HEK293 (cell line): ENCODE measurements around the gene NEAT1.

Experiments used
- GLIS1 ChIP-seq: fragments of 450-650 bp; formaldehyde crosslinking; IDR thresholded peaks from 2 replicates; pipeline ENCODE4 v1.5.1; 2016; ENCODE audit warnings: missing biosample characterization, missing genetic modification characterization
- KLF7 ChIP-seq: fragments of 450-650 bp; formaldehyde crosslinking; IDR thresholded peaks from 2 replicates; pipeline ENCODE4 v1.5.1; 2016; ENCODE audit warnings: missing biosample characterization, missing genetic modification characterization, borderline replicate concordance
- KLF9 ChIP-seq: fragments of 450-650 bp; formaldehyde crosslinking; IDR thresholded peaks from 2 replicates; pipeline ENCODE4 v1.5.1; 2016; ENCODE audit warnings: missing biosample characterization, missing genetic modification characterization, low read depth
- MEIS1 ChIP-seq: sonication (generic); formaldehyde crosslinking; IDR thresholded peaks from 2 replicates; pipeline ENCODE4 v1.8.1; 2022; ENCODE audit warnings: missing genetic modification reagents, mild to moderate bottlenecking, borderline replicate concordance
- OSR2 ChIP-seq: fragments of 450-650 bp; formaldehyde crosslinking; IDR thresholded peaks from 2 replicates; pipeline ENCODE4 v1.5.1; 2016; ENCODE audit warnings: missing biosample characterization, missing genetic modification characterization
- PATZ1 ChIP-seq: fragments of 450-650 bp; formaldehyde crosslinking; IDR thresholded peaks from 2 replicates; pipeline ENCODE4 v1.5.1; 2016; ENCODE audit warnings: missing biosample characterization, missing genetic modification characterization
- SCRT2 ChIP-seq: fragments of 450-650 bp; formaldehyde crosslinking; IDR thresholded peaks from 2 replicates; pipeline ENCODE4 v1.5.1; 2016; ENCODE audit warnings: missing biosample characterization, missing genetic modification characterization
- WT1 ChIP-seq: fragments of 450-650 bp; formaldehyde crosslinking; IDR thresholded peaks from 2 replicates; pipeline ENCODE4 v1.5.1; 2016; ENCODE audit warnings: missing biosample characterization, missing genetic modification characterization
- YY1 ChIP-seq: fragments of 450-650 bp; formaldehyde crosslinking; IDR thresholded peaks from 2 replicates; pipeline ENCODE4 v1.5.1; 2018; ENCODE audit warnings: missing biosample characterization, missing genetic modification characterization
- ZBTB1 ChIP-seq: fragments of 450-650 bp; formaldehyde crosslinking; IDR thresholded peaks from 2 replicates; pipeline ENCODE4 v1.5.1; 2016; ENCODE audit warnings: missing biosample characterization, missing genetic modification characterization
- ZBTB20 ChIP-seq: fragments of 450-650 bp; formaldehyde crosslinking; IDR thresholded peaks from 2 replicates; pipeline ENCODE4 v1.5.1; 2016; ENCODE audit warnings: missing biosample characterization, missing genetic modification characterization
- ZBTB6 ChIP-seq: fragments of 450-650 bp; formaldehyde crosslinking; IDR thresholded peaks from 2 replicates; pipeline ENCODE4 v1.5.1; 2017; ENCODE audit warnings: missing biosample characterization, missing genetic modification characterization
- ZEB2 ChIP-seq: fragments of 450-650 bp; formaldehyde crosslinking; IDR thresholded peaks from 2 replicates; pipeline ENCODE4 v1.5.1; 2016; ENCODE audit warnings: missing biosample characterization, missing genetic modification characterization
- ZFP3 ChIP-seq: fragments of 450-650 bp; formaldehyde crosslinking; IDR thresholded peaks from 2 replicates; pipeline ENCODE4 v1.5.1; 2016; ENCODE audit warnings: low read depth, missing biosample characterization, missing genetic modification characterization
- ZFP37 ChIP-seq: fragments of 450-650 bp; formaldehyde crosslinking; IDR thresholded peaks from 2 replicates; pipeline ENCODE4 v1.5.1; 2016; ENCODE audit warnings: missing biosample characterization, missing genetic modification characterization
- ZFP69B ChIP-seq: fragments of 450-650 bp; formaldehyde crosslinking; IDR thresholded peaks from 2 replicates; pipeline ENCODE4 v1.5.1; 2016; ENCODE audit warnings: missing biosample characterization, missing genetic modification characterization
- ZNF112 ChIP-seq: fragments of 450-650 bp; formaldehyde crosslinking; IDR thresholded peaks from 2 replicates; pipeline ENCODE4 v1.5.0; 2017; ENCODE audit warnings: missing biosample characterization, missing genetic modification characterization
- ZNF121 ChIP-seq: fragments of 450-650 bp; formaldehyde crosslinking; IDR thresholded peaks from 2 replicates; pipeline ENCODE4 v1.5.1; 2016; ENCODE audit warnings: missing biosample characterization, missing genetic modification characterization
- ZNF138 ChIP-seq: fragments of 450-650 bp; formaldehyde crosslinking; IDR thresholded peaks from 2 replicates; pipeline ENCODE4 v1.5.1; 2016; ENCODE audit warnings: missing biosample characterization, missing genetic modification characterization, borderline replicate concordance
- ZNF16 ChIP-seq: fragments of 450-650 bp; formaldehyde crosslinking; IDR thresholded peaks from 2 replicates; pipeline ENCODE4 v1.5.1; 2016; ENCODE audit warnings: low read depth, missing biosample characterization, missing genetic modification characterization
- ZNF175 ChIP-seq: fragments of 450-650 bp; formaldehyde crosslinking; IDR thresholded peaks from 2 replicates; pipeline ENCODE4 v1.5.1; 2016; ENCODE audit warnings: missing biosample characterization, missing genetic modification characterization
- ZNF2 ChIP-seq: fragments of 450-650 bp; formaldehyde crosslinking; IDR thresholded peaks from 2 replicates; pipeline ENCODE4 v1.5.1; 2016; ENCODE audit warnings: missing biosample characterization, missing genetic modification characterization
- ZNF214 ChIP-seq: fragments of 450-650 bp; formaldehyde crosslinking; IDR thresholded peaks from 2 replicates; pipeline ENCODE4 v1.5.1; 2017; ENCODE audit warnings: missing biosample characterization, mild to moderate bottlenecking, missing genetic modification characterization, borderline replicate concordance
- ZNF221 ChIP-seq: fragments of 450-650 bp; formaldehyde crosslinking; IDR thresholded peaks from 2 replicates; pipeline ENCODE4 v1.5.1; 2017; ENCODE audit warnings: missing biosample characterization, missing genetic modification characterization, borderline replicate concordance
- ZNF324 ChIP-seq: fragments of 450-650 bp; formaldehyde crosslinking; IDR thresholded peaks from 2 replicates; pipeline ENCODE4 v1.5.1; 2016; ENCODE audit warnings: missing biosample characterization, missing genetic modification characterization
- ZNF335 ChIP-seq: fragments of 450-650 bp; formaldehyde crosslinking; conservative IDR thresholded peaks from 2 replicates; pipeline ENCODE4 v1.5.1; 2016; ENCODE audit warnings: missing biosample characterization, missing genetic modification characterization
- ZNF398 ChIP-seq: fragments of 450-650 bp; formaldehyde crosslinking; IDR thresholded peaks from 2 replicates; pipeline ENCODE4 v1.5.1; 2017; ENCODE audit warnings: missing biosample characterization, missing genetic modification characterization
- ZNF48 ChIP-seq: fragments of 450-650 bp; formaldehyde crosslinking; IDR thresholded peaks from 2 replicates; pipeline ENCODE4 v1.5.1; 2016; ENCODE audit warnings: missing biosample characterization, missing genetic modification characterization
- ZNF529 ChIP-seq: fragments of 450-650 bp; formaldehyde crosslinking; IDR thresholded peaks from 2 replicates; pipeline ENCODE4 v1.5.1; 2017; ENCODE audit warnings: missing genetic modification characterization, missing biosample characterization; ENCODE audit not compliant: insufficient replicate concordance
- ZNF623 ChIP-seq: fragments of 450-650 bp; formaldehyde crosslinking; IDR thresholded peaks from 2 replicates; pipeline ENCODE4 v1.5.1; 2016; ENCODE audit warnings: missing biosample characterization, missing genetic modification characterization
- ZNF626 ChIP-seq: fragments of 450-650 bp; sonication (Bioruptor Pico); formaldehyde crosslinking; IDR thresholded peaks from 2 replicates; pipeline ENCODE4 v1.5.1; 2018; ENCODE audit warnings: missing biosample characterization, missing genetic modification characterization, inconsistent platforms
- ZNF658 ChIP-seq: fragments of 450-650 bp; formaldehyde crosslinking; IDR thresholded peaks from 2 replicates; pipeline ENCODE4; 2016; ENCODE audit warnings: missing biosample characterization, missing genetic modification characterization
- ZNF837 ChIP-seq: fragments of 450-650 bp; formaldehyde crosslinking; IDR thresholded peaks from 2 replicates; pipeline ENCODE4 v1.5.1; 2016; ENCODE audit warnings: missing biosample characterization, missing genetic modification characterization
- ZXDB ChIP-seq: fragments of 450-650 bp; formaldehyde crosslinking; IDR thresholded peaks from 2 replicates; pipeline ENCODE4 v1.5.1; 2016; ENCODE audit warnings: missing biosample characterization, missing genetic modification characterization
- TF ChIP-seq, protein P1 (sequence below): fragments of 450-650 bp; formaldehyde crosslinking; IDR thresholded peaks from 2 replicates; pipeline ENCODE4 v1.5.1; 2016; ENCODE audit warnings: missing biosample characterization, missing genetic modification characterization, low read depth
- TF ChIP-seq, protein P2 (sequence below): fragments of 450-650 bp; formaldehyde crosslinking; IDR thresholded peaks from 2 replicates; pipeline ENCODE4 v1.5.1; 2016; ENCODE audit warnings: missing biosample characterization, missing genetic modification characterization

The NEAT1 gene

DNA sequence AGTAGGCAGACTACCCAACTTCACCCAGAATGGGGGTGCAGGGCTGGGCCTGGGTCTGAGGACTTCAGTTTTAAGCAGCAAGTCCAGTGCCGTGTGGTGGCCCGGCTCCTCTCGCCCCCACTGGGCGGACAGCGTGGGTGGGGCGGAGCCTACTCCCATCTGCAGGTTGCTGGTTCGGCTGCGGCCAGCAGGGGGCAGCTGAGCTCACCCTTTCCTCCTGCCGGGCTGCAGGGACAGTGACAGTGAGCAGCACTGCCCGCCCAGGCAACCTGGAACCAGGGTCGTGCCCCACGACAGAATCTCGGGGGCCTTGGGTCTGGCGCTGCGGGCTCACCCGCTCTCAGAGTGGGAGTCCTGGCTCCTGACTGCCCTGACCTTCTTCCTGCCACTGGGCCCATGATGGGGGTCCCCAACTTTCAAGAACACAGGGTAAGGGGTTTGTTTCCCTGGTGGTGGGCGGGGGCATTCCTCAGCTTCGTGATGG lies 6.2 kb upstream of the NEAT1 start (continued):
- TF ChIP-seq, protein P1, sequence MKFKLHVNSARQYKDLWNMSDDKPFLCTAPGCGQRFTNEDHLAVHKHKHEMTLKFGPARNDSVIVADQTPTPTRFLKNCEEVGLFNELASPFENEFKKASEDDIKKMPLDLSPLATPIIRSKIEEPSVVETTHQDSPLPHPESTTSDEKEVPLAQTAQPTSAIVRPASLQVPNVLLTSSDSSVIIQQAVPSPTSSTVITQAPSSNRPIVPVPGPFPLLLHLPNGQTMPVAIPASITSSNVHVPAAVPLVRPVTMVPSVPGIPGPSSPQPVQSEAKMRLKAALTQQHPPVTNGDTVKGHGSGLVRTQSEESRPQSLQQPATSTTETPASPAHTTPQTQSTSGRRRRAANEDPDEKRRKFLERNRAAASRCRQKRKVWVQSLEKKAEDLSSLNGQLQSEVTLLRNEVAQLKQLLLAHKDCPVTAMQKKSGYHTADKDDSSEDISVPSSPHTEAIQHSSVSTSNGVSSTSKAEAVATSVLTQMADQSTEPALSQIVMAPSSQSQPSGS (tag by site-specific recombination), result no peak
- TF ChIP-seq ZNF138, result no peak
- no peak; the same call in 1 of the 2 replicates for TF ChIP-seq ZNF398 (tag by site-specific recombination)
- TF ChIP-seq ZNF2 (tag by site-specific recombination), result peak; percentile 81
- no peak for TF ChIP-seq ZXDB (tag by site-specific recombination)
- TF ChIP-seq ZFP37, result no peak
- peak; percentile 48; the same call in 1 of the 2 replicates for TF ChIP-seq ZEB2
- TF ChIP-seq GLIS1 (tag by site-specific recombination), result peak; percentile 65
- no peak for TF ChIP-seq ZBTB1
- TF ChIP-seq YY1 (tag by site-specific recombination), result no peak
- no peak for TF ChIP-seq ZBTB6 (tag by site-specific recombination)
- TF ChIP-seq ZNF214 (tag by site-specific recombination), result no peak
- TF ChIP-seq ZNF16, result no peak
- TF ChIP-seq ZNF175 (tag by site-specific recombination), result no peak
- peak; percentile 29; the same call in 1 of the 2 replicates for TF ChIP-seq KLF7 (tag by site-specific recombination)
- no peak for TF ChIP-seq ZNF48
- peak; percentile 37; the same call in 1 of the 2 replicates for TF ChIP-seq WT1 (tag by site-specific recombination)
- TF ChIP-seq ZNF112 (tag by site-specific recombination), result no peak
- no peak for TF ChIP-seq SCRT2
- no peak for TF ChIP-seq ZNF221 (tag by site-specific recombination)
- TF ChIP-seq ZNF837 (tag by site-specific recombination), result no peak
- TF ChIP-seq ZNF121 (tag by site-specific recombination), result no peak
- TF ChIP-seq ZBTB20 (tag by site-specific recombination), result 0 out of 2 replicates have a peak, but pooled peaks have one; percentile 14
- no peak for TF ChIP-seq MEIS1 (CRISPR knock-in tag)
- no peak for TF ChIP-seq ZFP69B
- no peak for TF ChIP-seq ZNF529 (tag by site-specific recombination)
- no peak for TF ChIP-seq ZNF324 (tag by site-specific recombination)
- no peak for TF ChIP-seq ZNF658
- TF ChIP-seq OSR2, result no peak
- no peak for TF ChIP-seq ZFP3 (tag by site-specific recombination)
- no peak for TF ChIP-seq ZNF626 (tag by site-specific recombination)
- TF ChIP-seq, protein P2, sequence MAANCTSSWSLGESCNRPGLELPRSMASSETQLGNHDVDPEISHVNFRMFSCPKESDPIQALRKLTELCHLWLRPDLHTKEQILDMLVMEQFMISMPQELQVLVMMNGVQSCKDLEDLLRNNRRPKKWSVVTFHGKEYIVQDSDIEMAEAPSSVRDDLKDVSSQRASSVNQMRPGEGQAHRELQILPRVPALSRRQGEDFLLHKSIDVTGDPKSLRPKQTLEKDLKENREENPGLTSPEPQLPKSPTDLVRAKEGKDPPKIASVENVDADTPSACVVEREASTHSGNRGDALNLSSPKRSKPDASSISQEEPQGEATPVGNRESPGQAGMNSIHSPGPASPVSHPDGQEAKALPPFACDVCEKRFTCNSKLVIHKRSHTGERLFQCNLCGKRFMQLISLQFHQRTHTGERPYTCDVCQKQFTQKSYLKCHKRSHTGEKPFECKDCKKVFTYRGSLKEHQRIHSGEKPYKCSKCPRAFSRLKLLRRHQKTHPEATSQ, result no peak
- TF ChIP-seq ZNF623 (tag by site-specific recombination), result no peak
- no peak for TF ChIP-seq ZNF335
- TF ChIP-seq KLF9 (tag by site-specific recombination), result peak; percentile 19; the same call in 1 of the 2 replicates
- peak; percentile 84 for TF ChIP-seq PATZ1
